H1 (cell line): ENCODE measurements around the gene GNL2. TPM values are rescaled to one million over a fixed set of nuclear protein-coding genes. Genes with fewer than 3 reads are reported as not detected.
A peak's percentile ranks its signal among the peaks of the same experiment; 100 is the strongest.

Experiments
- CEBPB ChIP-seq: IDR thresholded peaks from 2 replicates; pipeline ENCODE4 v1.6.1; 2012; ENCODE audit warnings: low read depth, low read length
- CREB1 ChIP-seq: IDR thresholded peaks from 2 replicates; pipeline ENCODE4 v1.6.1; 2012; ENCODE audit warnings: inconsistent platforms
- EGR1 ChIP-seq: IDR thresholded peaks from 2 replicates; pipeline ENCODE4 v1.6.1; 2011; ENCODE audit warnings: low read depth, low read length, borderline replicate concordance
- HDAC6 ChIP-seq: IDR thresholded peaks from one replicate; pipeline ENCODE4 v1.7.1; 2012; ENCODE audit warnings: low read depth, mild to moderate bottlenecking, inconsistent platforms, low read length, moderate library complexity
- JUND ChIP-seq: IDR thresholded peaks from 2 replicates; pipeline ENCODE4 v1.6.1; 2011; ENCODE audit warnings: mild to moderate bottlenecking, improper control_type of control experiment, low read length
- MAFK ChIP-seq: IDR thresholded peaks from 2 replicates; pipeline ENCODE4 v1.6.1; 2012; ENCODE audit warnings: low read depth, mild to moderate bottlenecking, improper control_type of control experiment, low read length
- NANOG ChIP-seq: IDR thresholded peaks from 2 replicates; pipeline ENCODE4 v1.6.1; 2011; ENCODE audit warnings: low read length, low read depth, mild to moderate bottlenecking, inconsistent platforms; ENCODE audit not compliant: insufficient read depth, poor library complexity, severe bottlenecking
- POLR2A ChIP-seq, 2 experiments: IDR thresholded peaks; 1 replicate in 1 of 2; 2 replicates in 1 of 2; pipeline ENCODE4 v1.6.1; 2011; ENCODE audit warnings: low read depth in 2 of 2, low read length in 2 of 2, mild to moderate bottlenecking in 2 of 2; ENCODE audit errors: control extremely low read depth in 1 of 2
- RFX5 ChIP-seq: IDR thresholded peaks from 2 replicates; pipeline ENCODE4 v1.6.1; 2011; ENCODE audit warnings: low read depth, low read length, improper control_type of control experiment, borderline replicate concordance
- TAF7 ChIP-seq: optimal IDR thresholded peaks from 2 replicates; pipeline ENCODE3; 2011; ENCODE audit warnings: low read depth, mild to moderate bottlenecking, inconsistent platforms, low read length, moderate library complexity, borderline replicate concordance
- TBP ChIP-seq: IDR thresholded peaks from 2 replicates; pipeline ENCODE4 v1.6.1; 2011; ENCODE audit warnings: low read depth, low read length, improper control_type of control experiment
- polyA plus RNA-seq, 7 experiments: library from polyadenylated mRNA; depleted of rRNA in 3 of 7; stranded (reverse) in 5 of 7; unstranded in 2 of 7; fragments of >200 nt in 5 of 7; fragments of 200-250 nt in 2 of 7; gene quantifications; 1 replicate in 5 of 7; 2 replicates in 1 of 7; 4 replicates in 1 of 7; pipeline versions ENCODE4 v1.2.1 to v1.2.3, GENCODE V29; 2011 to 2013; ENCODE audit warnings: missing spikeins in 2 of 7, mixed read lengths in 2 of 7
- total RNA-seq: library from RNA; stranded (reverse); fragmentation: NEBNext Ultra II Directional; extraction: Animal tissue kit (Norgen Biotek cat#: 25700); gene quantifications from 2 replicates; pipeline ENCODE4 v1.2.1, GENCODE V29; 2021

GNL2 gene
- total and polyA plus RNA-seq, 2 of the 8 experiments (the other 6 are each of a cell fraction or from before 2014, with no cell fraction given): 22.2 to 88.3 TPM

GRCh38 chr1:37595440-37596181, at the start of gene GNL2 (continued):
- TF ChIP-seq TAF7: no peak
- TF ChIP-seq JUND: peak; percentile 43; the same call in 1 of the 2 replicates
- peak in 1 of 2 experiments; percentile 95; a peak in 2 of 3 replicates for TF ChIP-seq POLR2A (IDR thresholded peaks at IDR 0.05; ENCODE audit: control extremely low read depth in 1 of 2, low read depth in 2 of 2, low read length in 2 of 2)
- TF ChIP-seq NANOG: no peak
- no peak for TF ChIP-seq HDAC6
- TF ChIP-seq TBP: peak; percentile 73
- no peak for TF ChIP-seq CEBPB
- no peak for TF ChIP-seq RFX5
- peak; percentile 78; the same call in 1 of the 2 replicates for TF ChIP-seq EGR1
- peak; percentile 92 for TF ChIP-seq CREB1
- no peak for TF ChIP-seq MAFK
